Gastrocnemius medialis (tissue), 4 donors: Measurements from ENCODE around the gene AKAP6. TPM values are rescaled to one million over a fixed set of nuclear protein-coding genes. Genes with fewer than 3 reads are reported as not detected.

Experiments used
- ATAC-seq, 2 donors: fragments of 150-250 bp; one replicate each; pipeline ENCODE4 v1.9.1; 2016
- DNase-seq, 2 donors: peaks; one replicate each; pipeline ENCODE4 v3.0.0-alpha.2; 2019
- H3K27ac ChIP-seq, 4 donors: fragments of 200-600 bp; sonication (generic); 1 replicate in 1 of 4; 2 replicates in 3 of 4; pipeline ENCODE4 v1.5.1; 2016 to 2018; ENCODE audit warnings: mild to moderate bottlenecking in 2 of 4, moderate library complexity in 1 of 4
- H3K27me3 ChIP-seq, 3 donors: fragments of 200-600 bp; sonication (generic) in 2 of 3; 1 replicate in 1 of 3; 2 replicates in 2 of 3; pipeline versions ENCODE4 v1.5.1 to v1.6.0; 2016 to 2019; ENCODE audit warnings: mild to moderate bottlenecking in 1 of 3, moderate library complexity in 1 of 3
- H3K36me3 ChIP-seq, 2 donors: fragments of 200-600 bp; sonication (generic) in 1 of 2; one replicate each; pipeline ENCODE4 v1.5.1; 2017 to 2018
- H3K4me1 ChIP-seq, 2 donors: fragments of 200-600 bp; sonication (generic) in 1 of 2; one replicate each; pipeline ENCODE4 v1.5.1; 2016 to 2017; ENCODE audit warnings: mild to moderate bottlenecking in 2 of 2
- H3K4me3 ChIP-seq, 4 donors: fragments of 200-600 bp; sonication (generic) in 3 of 4; 1 replicate in 1 of 4; 2 replicates in 3 of 4; pipeline ENCODE4 v1.5.1; 2016 to 2019; ENCODE audit warnings: mild to moderate bottlenecking in 2 of 4
- H3K9me3 ChIP-seq, 3 donors: fragments of 200-600 bp; sonication (generic) in 2 of 3; 1 replicate in 1 of 3; 2 replicates in 2 of 3; pipeline ENCODE4 v1.5.1; 2016 to 2019
- CTCF ChIP-seq, 5 experiments: fragments of 450-650 bp in 3 of 5; fragments of 200-600 bp in 2 of 5; sonication (generic) in 2 of 5; IDR thresholded peaks in 4 of 5; conservative IDR thresholded peaks in 1 of 5; 1 replicate in 4 of 5; 2 replicates in 1 of 5; pipeline ENCODE4 v1.5.1; 2016 to 2019; ENCODE audit warnings: antibody characterized with exemption in 5 of 5, mild to moderate bottlenecking in 3 of 5, moderate library complexity in 3 of 5
- POLR2A ChIP-seq, 2 donors: fragments of 450-650 bp; IDR thresholded peaks; one replicate each; pipeline ENCODE4 v1.6.1; 2017; ENCODE audit warnings: antibody characterized with exemption in 2 of 2, mild to moderate bottlenecking in 2 of 2, moderate library complexity in 2 of 2
- in situ Hi-C, 4 donors: fragments of 200-750 bp; cut with MboI; loops; one replicate each; pipeline versions ENCODE4 v1.15.0 to v1.8.0; 2017; ENCODE audit warnings: low sequenced_read_pairs in 4 of 4
- intact Hi-C: fragments of 100-400 bp; cut with DNase I; formaldehyde crosslinking; loops from one replicate; pipeline ENCODE4 v1.15.1; 2023; ENCODE audit warnings: low total_unique reads
- total RNA-seq, 4 donors: library from RNA; depleted of rRNA; stranded (reverse); fragments of >200 nt; gene quantifications; one replicate each; pipeline versions ENCODE4 v1.1.0 to v1.2.3, GENCODE V29; 2016

Gene AKAP6
- total RNA-seq, 4 donors from 2014 or later: 23.2 to 59.2 (median 32.1) TPM

- TF ChIP-seq CTCF (IDR thresholded peaks at IDR 0.05 in 4 of 5, conservative IDR thresholded peaks at IDR 0.05 in 1 of 5): no peak
- no peak for TF ChIP-seq POLR2A (IDR thresholded peaks at IDR 0.05)
- H3K36me3 ChIP-seq: no peaks in the 10 kb centered on the region
- H3K4me1 ChIP-seq: peaks cover 11 to 13% of the 10 kb centered on the region in 2 donors
- ATAC-seq: no peak
- no peak for DNase-seq
- H3K27ac ChIP-seq: peak overlapping the region in 1 of 4 donors; percentile 51
- intact Hi-C loops: no loop called here
- no peaks in the 10 kb centered on the region for H3K27me3 ChIP-seq
- in situ Hi-C loops: no loop called here
- no peaks in the 10 kb centered on the region for H3K9me3 ChIP-seq
- H3K4me3 ChIP-seq: no peak overlapping the region
These were observed 17.6 kb upstream of the AKAP6 start for GRCh38 chr14:32311294-32312009.

- no peak for TF ChIP-seq POLR2A (IDR thresholded peaks at IDR 0.05)
- TF ChIP-seq CTCF (IDR thresholded peaks at IDR 0.05 in 4 of 5, conservative IDR thresholded peaks at IDR 0.05 in 1 of 5): no peak
- DNase-seq (no peak), ATAC-seq (peak in 1 of 2 donors; percentile 42)
- Histone ChIP-seq H3K4me3 (no peak overlapping the region), H3K4me1 (peaks cover 11 to 13% of the 10 kb centered on the region in 2 donors), H3K9me3 (no peaks in the 10 kb centered on the region), H3K27ac (peak overlapping the region in 1 of 4 donors; percentile 51), H3K27me3 (no peaks in the 10 kb centered on the region), H3K36me3 (no peaks in the 10 kb centered on the region)
- in situ Hi-C loops: no loop called here
- intact Hi-C loops: no loop called here
These were observed 17.1 kb upstream of the AKAP6 start for GRCh38 chr14:32312010-32312331.

DNA sequence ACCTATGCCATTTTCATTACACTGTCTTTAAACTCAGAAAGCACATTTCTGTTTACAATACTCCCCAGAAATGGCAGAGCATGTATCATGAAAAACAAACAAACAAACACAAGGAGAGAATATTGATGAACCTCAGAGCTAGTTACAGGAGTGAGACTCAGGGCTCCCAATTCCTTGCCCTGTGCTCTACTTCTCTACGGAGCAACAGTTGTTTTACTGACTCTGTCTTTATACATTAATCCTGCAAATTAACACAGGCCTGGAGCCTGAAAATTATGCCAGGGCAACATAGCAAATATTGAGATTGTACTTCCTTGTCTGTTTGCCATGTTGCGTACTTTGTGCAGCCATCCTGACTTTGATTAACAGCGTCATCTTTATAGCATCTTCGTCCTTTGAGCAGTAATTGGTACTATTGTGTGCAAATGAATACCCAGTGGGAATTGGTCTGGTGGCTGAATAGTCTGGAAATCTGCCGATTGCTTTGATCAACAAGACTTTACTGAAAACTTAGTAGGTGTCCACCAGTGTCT is 15.2 kb upstream of the AKAP6 start:
- ATAC-seq: no peak
- in situ Hi-C loops: no loop called here
- Histone ChIP-seq H3K27me3 (no peaks in the 10 kb centered on the region), H3K4me1 (peaks cover 11 to 13% of the 10 kb centered on the region in 2 donors), H3K4me3 (no peak overlapping the region), H3K27ac (no peak overlapping the region), H3K9me3 (no peaks in the 10 kb centered on the region), H3K36me3 (no peaks in the 10 kb centered on the region)
- intact Hi-C loops: no loop called here
- no peak for DNase-seq
- TF ChIP-seq CTCF (IDR thresholded peaks at IDR 0.05 in 4 of 5, conservative IDR thresholded peaks at IDR 0.05 in 1 of 5) (no peak), POLR2A (IDR thresholded peaks at IDR 0.05) (no peak)

DNA sequence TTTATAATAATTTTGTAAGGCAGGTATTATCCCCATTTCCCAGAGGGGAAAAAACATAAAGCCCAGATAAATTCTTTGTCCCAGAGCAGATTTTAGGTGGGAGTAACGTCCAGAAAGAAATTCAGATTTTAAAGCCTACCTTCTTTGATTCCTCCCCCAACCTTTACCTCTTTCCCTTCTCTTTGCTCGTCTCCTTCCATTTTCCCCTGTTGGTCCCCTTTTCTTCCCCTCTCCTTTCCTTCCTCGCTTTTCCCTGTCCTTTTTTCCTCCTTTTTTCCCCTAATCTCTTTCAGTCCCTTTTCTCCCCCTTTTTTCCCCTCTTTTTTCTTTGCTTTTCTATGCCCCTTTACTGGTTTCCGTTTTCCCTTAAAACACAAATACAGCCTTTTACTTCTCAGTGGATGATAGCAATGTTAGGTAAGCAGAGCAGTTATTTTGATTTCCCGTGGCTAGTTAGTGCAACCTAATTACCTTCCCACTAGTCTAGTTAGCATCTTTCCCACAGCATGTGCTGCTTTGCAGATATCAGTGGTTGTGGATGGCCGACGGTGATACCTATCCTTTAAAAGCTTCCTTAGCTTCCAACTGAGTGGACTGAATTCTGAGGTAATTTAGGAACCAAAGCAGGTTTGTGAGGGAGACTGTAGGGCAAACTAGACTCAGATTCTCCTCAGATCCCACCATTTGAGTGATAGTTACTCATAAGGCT is 10.9 kb upstream of the AKAP6 start:
- H3K27ac ChIP-seq: no peak overlapping the region
- H3K4me1 ChIP-seq: peaks cover 9 to 11% of the 10 kb centered on the region in 2 donors
- no peaks in the 10 kb centered on the region for H3K9me3 ChIP-seq
- H3K36me3 ChIP-seq: no peaks in the 10 kb centered on the region
- H3K27me3 ChIP-seq: no peaks in the 10 kb centered on the region
- H3K4me3 ChIP-seq: no peak overlapping the region
- DNase-seq (no peak), ATAC-seq (no peak)
- no peak for TF ChIP-seq POLR2A (IDR thresholded peaks at IDR 0.05)
- in situ Hi-C loops (no loop called here), intact Hi-C loops (no loop called here)

DNA sequence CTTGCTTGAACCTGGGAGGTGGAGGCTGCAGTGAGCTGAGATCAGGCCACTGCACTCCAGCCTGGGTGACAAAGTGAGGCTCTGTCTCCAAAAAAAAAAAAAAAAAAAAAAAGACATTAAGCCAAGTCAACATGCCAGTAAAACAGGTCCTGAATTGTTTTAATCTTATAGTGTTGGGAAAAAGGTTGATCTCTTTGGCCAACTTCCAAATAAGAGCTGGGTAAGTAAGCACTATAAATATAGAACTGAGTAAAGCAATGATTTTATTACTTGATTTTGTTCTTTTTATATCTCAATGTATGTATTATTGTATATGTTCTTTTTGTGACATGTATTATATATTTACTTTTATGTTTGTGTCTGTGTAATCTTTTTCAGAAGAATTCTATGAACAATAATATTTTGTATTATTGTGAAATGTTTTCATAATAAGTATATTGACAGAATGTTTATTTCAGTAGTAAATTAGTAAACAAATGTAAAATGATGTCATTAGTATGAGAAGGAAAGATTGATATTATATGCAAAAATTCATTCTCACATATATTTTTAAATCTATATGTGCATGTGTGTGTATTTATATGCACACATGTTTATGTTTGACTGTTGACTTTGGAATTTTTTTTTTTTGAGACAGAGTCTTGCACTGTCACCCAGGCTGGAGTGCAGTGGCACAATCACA is 9.6 kb upstream of the AKAP6 start:
- ATAC-seq: no peak
- DNase-seq: no peak
- TF ChIP-seq CTCF (IDR thresholded peaks at IDR 0.05 in 4 of 5, conservative IDR thresholded peaks at IDR 0.05 in 1 of 5) (no peak), POLR2A (IDR thresholded peaks at IDR 0.05) (no peak)
- H3K9me3 ChIP-seq: no peaks in the 10 kb centered on the region
- H3K27ac ChIP-seq: peak overlapping the region in 1 of 4 donors; percentile 33
- intact Hi-C loops (loop anchor here (5.0 kb wide), 1 partner anchor 153 kb away; no protein-coding TSS in a partner anchor), in situ Hi-C loops (no loop called here)
- H3K4me3 ChIP-seq: no peak overlapping the region
- H3K36me3 ChIP-seq: no peaks in the 10 kb centered on the region
- H3K27me3 ChIP-seq: no peaks in the 10 kb centered on the region
- H3K4me1 ChIP-seq: peaks cover 9 to 11% of the 10 kb centered on the region in 2 donors
